Neural cell (in vitro differentiated cells): ENCODE data around the gene GET4. TPM values are rescaled to one million over a fixed set of nuclear protein-coding genes. Genes with fewer than 3 reads are reported as not detected.

Experiments
- H2AFZ ChIP-seq: fragments of 200-600, 300-800 bp; sonication (generic), shearing (Covaris generic); 2 replicates; pipeline ENCODE4 v1.6.0; 2014; ENCODE audit warnings: low read depth, mild to moderate bottlenecking, antibody characterized with exemption, low read length, moderate library complexity
- H3F3A ChIP-seq: fragments of 200-600 bp; shearing (Covaris generic); 2 replicates; pipeline ENCODE4 v1.6.1; 2016; ENCODE audit warnings: mild to moderate bottlenecking, moderate library complexity, mixed read lengths, antibody characterized with exemption, low read length; ENCODE audit not compliant: insufficient read depth, poor library complexity, severe bottlenecking
- H3K27ac ChIP-seq: fragments of 200-600, 300-800 bp; sonication (generic), shearing (Covaris generic); 2 replicates; pipeline ENCODE4 v1.5.1; 2014; ENCODE audit warnings: mild to moderate bottlenecking, low read length, moderate library complexity
- H3K27me3 ChIP-seq: fragments of 300-800, 200-600 bp; sonication (generic), shearing (Covaris generic); 2 replicates; pipeline ENCODE4 v1.6.0; 2014; ENCODE audit warnings: mild to moderate bottlenecking, low read depth, low read length, moderate library complexity; ENCODE audit not compliant: insufficient read depth
- H3K36me3 ChIP-seq: fragments of 300-800, 200-600 bp; sonication (generic), shearing (Covaris generic); 2 replicates; pipeline ENCODE4 v1.5.1; 2014; ENCODE audit warnings: mild to moderate bottlenecking, antibody characterized with exemption, low read length, moderate library complexity; ENCODE audit not compliant: insufficient read depth
- H3K4me2 ChIP-seq: fragments of 300-800, 200-600 bp; sonication (generic), shearing (Covaris generic); 2 replicates; pipeline ENCODE4 v1.6.0; 2014; ENCODE audit warnings: mild to moderate bottlenecking, low read length
- H3K4me3 ChIP-seq: fragments of 300-800, 200-600 bp; sonication (generic), shearing (Covaris generic); 2 replicates; pipeline ENCODE4 v1.5.1; 2014; ENCODE audit warnings: mild to moderate bottlenecking, low read length, moderate library complexity
- H3K79me2 ChIP-seq: fragments of 200-600 bp; shearing (Covaris generic); replicated peaks from 2 replicates; pipeline ENCODE4 v1.6.0; 2014; ENCODE audit warnings: mild to moderate bottlenecking, low read length, moderate library complexity; ENCODE audit not compliant: insufficient read depth
- H3K9ac ChIP-seq: fragments of 300-800, 200-600 bp; sonication (generic), shearing (Covaris generic); 2 replicates; pipeline ENCODE4 v1.6.1; 2016; ENCODE audit warnings: mild to moderate bottlenecking, low read length, mixed read lengths
- H3K9me2 ChIP-seq: fragments of 200-600 bp; shearing (Covaris generic); 2 replicates; pipeline ENCODE4 v1.6.1; 2016; ENCODE audit warnings: mild to moderate bottlenecking, low read length, mixed read lengths; ENCODE audit not compliant: insufficient read depth
- H3K9me3 ChIP-seq: fragments of 200-600, 300-800 bp; sonication (generic), shearing (Covaris generic); 2 replicates; pipeline ENCODE4 v1.6.1; 2016; ENCODE audit warnings: mild to moderate bottlenecking, mixed run types, low read length, moderate library complexity, mixed read lengths
- H4K20me1 ChIP-seq: fragments of 200-600 bp; shearing (Covaris generic); 2 replicates; pipeline ENCODE4 v1.6.1; 2016; ENCODE audit warnings: mild to moderate bottlenecking, mixed run types; ENCODE audit not compliant: insufficient read depth
- EP300 ChIP-seq: fragments of 450-650 bp; conservative IDR thresholded peaks from 2 replicates; pipeline ENCODE4 v1.6.1; 2014; ENCODE audit warnings: antibody characterized with exemption, mild to moderate bottlenecking, moderate library complexity; ENCODE audit not compliant: poor library complexity, severe bottlenecking
- EZH2 ChIP-seq: fragments of 200-600, 300-800 bp; shearing (Covaris generic), sonication (generic); IDR thresholded peaks from 2 replicates; pipeline ENCODE4 v1.6.1; 2014; ENCODE audit warnings: antibody characterized with exemption, low read length, borderline replicate concordance, mild to moderate bottlenecking; ENCODE audit not compliant: insufficient read depth, poor library complexity, severe bottlenecking
- MXI1 ChIP-seq: fragments of 450-650 bp; conservative IDR thresholded peaks from 2 replicates; pipeline ENCODE4 v1.6.1; 2014; ENCODE audit warnings: antibody characterized with exemption, mild to moderate bottlenecking; ENCODE audit not compliant: poor library complexity, severe bottlenecking
- POLR2AphosphoS5 ChIP-seq: IDR thresholded peaks from 2 replicates; pipeline ENCODE4 v1.6.1; 2012
- RAD21 ChIP-seq: fragments of 450-650 bp; conservative IDR thresholded peaks from 2 replicates; pipeline ENCODE4 v1.6.1; 2014; ENCODE audit warnings: antibody characterized with exemption, mild to moderate bottlenecking, moderate library complexity
- SMC3 ChIP-seq: fragments of 450-650 bp; conservative IDR thresholded peaks from 2 replicates; pipeline ENCODE4 v1.6.1; 2014; ENCODE audit warnings: antibody characterized with exemption, mild to moderate bottlenecking, moderate library complexity; ENCODE audit not compliant: poor library complexity
- TAF1 ChIP-seq: IDR thresholded peaks from 2 replicates; pipeline ENCODE4 v1.6.1; 2012; ENCODE audit warnings: low read depth
- polyA plus RNA-seq: library from polyadenylated mRNA; depleted of rRNA; stranded (reverse); fragments of >200 nt; gene quantifications from 2 replicates; pipeline ENCODE4 v1.2.3, GENCODE V29; 2014
- TF ChIP-seq, protein P1 (sequence below): fragments of 450-650 bp; IDR thresholded peaks from 2 replicates; pipeline ENCODE4 v1.5.1; 2014; ENCODE audit warnings: antibody characterized with exemption, mild to moderate bottlenecking, moderate library complexity; ENCODE audit not compliant: poor library complexity, severe bottlenecking
- TF ChIP-seq, protein P2 (sequence below): IDR thresholded peaks from 2 replicates; pipeline ENCODE4 v1.6.1; 2012; ENCODE audit warnings: borderline replicate concordance

The GET4 gene
- polyA plus RNA-seq, 1 donor from 2014 or later, result 63.8 TPM

DNA sequence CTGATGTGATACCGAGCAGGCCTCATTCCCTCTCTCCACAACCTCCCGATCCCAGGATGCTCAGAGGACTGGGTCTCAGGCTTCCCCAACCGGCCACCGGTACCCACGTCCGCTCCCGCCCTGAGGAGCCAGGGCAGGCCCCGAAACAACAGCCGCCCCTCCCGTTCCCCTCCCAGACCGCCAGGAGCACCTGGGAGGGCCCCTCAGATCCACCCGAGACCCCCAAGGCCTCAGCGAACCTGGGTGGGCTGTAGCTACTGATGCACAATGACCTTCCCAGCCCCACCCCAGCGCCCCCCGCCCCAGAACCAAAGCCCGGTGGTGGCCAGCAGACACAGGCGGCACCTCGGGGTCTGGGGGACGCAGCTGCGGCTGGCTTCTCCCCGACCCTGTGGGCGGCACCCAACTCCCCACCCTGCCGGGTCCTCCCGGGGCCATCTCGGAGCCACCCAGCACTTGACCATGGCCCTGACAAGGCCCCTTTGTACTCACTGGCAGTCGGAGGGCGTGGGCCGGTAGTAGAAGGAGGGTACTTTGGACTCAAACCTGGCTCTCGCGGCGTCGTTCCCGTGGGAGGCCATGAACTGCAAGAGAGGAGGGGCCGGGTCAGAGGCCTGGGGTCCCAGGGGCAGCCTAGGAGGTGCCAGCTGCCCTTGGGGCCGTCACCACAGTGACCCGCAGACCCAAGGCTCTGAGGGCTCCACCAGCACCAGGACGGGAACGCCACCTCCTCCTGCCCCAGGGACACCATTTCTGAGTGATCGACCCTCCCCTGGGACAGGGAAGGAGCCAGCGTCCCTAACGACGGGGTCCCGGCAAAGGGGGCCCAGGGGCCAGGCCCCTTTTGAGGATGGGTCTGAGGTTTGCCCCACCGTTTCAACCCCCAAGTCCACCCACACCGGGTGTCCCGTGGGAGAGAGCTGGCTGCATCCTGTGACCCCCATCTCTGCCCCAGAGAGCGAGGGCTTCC is 50.0 kb downstream of the GET4 start:
- Histone ChIP-seq H3K79me2 (no peaks in the 10 kb centered on the region), H3K27ac (no peak overlapping the region), H3K9me3 (no peaks in the 10 kb centered on the region), H3K27me3 (no peaks in the 10 kb centered on the region), H4K20me1 (no peaks in the 10 kb centered on the region), H3K4me3 (no peak overlapping the region), H3F3A (no peaks in the 10 kb centered on the region), H3K36me3 (no peaks in the 10 kb centered on the region), H3K9me2 (no peaks in the 10 kb centered on the region), H2AFZ (no peak overlapping the region), H3K9ac (no peak overlapping the region), H3K4me2 (no peak overlapping the region)
- TF ChIP-seq SMC3 (no peak), MXI1 (no peak), POLR2AphosphoS5 (no peak), TAF1 (no peak), EZH2 (no peak), EP300 (no peak), RAD21 (no peak)
- TF ChIP-seq, protein P1, sequence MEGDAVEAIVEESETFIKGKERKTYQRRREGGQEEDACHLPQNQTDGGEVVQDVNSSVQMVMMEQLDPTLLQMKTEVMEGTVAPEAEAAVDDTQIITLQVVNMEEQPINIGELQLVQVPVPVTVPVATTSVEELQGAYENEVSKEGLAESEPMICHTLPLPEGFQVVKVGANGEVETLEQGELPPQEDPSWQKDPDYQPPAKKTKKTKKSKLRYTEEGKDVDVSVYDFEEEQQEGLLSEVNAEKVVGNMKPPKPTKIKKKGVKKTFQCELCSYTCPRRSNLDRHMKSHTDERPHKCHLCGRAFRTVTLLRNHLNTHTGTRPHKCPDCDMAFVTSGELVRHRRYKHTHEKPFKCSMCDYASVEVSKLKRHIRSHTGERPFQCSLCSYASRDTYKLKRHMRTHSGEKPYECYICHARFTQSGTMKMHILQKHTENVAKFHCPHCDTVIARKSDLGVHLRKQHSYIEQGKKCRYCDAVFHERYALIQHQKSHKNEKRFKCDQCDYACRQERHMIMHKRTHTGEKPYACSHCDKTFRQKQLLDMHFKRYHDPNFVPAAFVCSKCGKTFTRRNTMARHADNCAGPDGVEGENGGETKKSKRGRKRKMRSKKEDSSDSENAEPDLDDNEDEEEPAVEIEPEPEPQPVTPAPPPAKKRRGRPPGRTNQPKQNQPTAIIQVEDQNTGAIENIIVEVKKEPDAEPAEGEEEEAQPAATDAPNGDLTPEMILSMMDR, result no peak
- TF ChIP-seq, protein P2, sequence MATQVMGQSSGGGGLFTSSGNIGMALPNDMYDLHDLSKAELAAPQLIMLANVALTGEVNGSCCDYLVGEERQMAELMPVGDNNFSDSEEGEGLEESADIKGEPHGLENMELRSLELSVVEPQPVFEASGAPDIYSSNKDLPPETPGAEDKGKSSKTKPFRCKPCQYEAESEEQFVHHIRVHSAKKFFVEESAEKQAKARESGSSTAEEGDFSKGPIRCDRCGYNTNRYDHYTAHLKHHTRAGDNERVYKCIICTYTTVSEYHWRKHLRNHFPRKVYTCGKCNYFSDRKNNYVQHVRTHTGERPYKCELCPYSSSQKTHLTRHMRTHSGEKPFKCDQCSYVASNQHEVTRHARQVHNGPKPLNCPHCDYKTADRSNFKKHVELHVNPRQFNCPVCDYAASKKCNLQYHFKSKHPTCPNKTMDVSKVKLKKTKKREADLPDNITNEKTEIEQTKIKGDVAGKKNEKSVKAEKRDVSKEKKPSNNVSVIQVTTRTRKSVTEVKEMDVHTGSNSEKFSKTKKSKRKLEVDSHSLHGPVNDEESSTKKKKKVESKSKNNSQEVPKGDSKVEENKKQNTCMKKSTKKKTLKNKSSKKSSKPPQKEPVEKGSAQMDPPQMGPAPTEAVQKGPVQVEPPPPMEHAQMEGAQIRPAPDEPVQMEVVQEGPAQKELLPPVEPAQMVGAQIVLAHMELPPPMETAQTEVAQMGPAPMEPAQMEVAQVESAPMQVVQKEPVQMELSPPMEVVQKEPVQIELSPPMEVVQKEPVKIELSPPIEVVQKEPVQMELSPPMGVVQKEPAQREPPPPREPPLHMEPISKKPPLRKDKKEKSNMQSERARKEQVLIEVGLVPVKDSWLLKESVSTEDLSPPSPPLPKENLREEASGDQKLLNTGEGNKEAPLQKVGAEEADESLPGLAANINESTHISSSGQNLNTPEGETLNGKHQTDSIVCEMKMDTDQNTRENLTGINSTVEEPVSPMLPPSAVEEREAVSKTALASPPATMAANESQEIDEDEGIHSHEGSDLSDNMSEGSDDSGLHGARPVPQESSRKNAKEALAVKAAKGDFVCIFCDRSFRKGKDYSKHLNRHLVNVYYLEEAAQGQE, result no peak

DNA sequence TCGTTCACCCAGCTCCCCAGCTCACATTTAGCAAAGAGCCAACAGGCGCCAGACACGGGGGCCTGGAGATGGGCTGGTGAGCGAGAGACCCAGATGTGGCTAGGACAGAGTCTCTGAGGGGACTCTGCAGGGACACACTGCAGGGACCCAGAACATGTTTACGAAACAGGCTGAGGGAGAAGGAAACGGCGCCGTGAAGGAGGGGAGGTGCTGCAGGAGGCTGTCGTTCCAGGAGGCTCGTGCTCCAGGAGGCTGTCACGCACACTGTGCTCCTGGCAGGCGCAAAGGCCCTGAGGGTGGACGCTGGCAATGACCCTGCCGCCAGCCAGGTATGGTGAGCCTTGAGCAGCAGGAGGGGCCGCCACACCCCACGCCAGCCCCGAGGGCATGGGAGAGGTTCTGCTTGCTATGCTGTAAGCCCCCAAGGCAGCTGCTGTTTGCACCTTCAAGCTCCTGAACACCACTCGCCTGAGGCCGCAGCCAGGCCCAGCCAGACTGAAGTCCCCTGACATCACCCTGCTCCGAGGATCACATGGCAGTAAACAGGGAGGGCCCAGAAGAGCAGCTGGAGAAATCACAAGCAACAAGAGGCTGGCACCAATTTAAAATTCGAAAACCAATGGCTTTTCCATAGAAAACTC is 50.8 kb downstream of the GET4 start:
- Histone ChIP-seq H3K4me3 (no peak overlapping the region), H3K27ac (no peak overlapping the region), H2AFZ (no peak overlapping the region), H3F3A (no peaks in the 10 kb centered on the region), H4K20me1 (no peaks in the 10 kb centered on the region), H3K9me2 (no peaks in the 10 kb centered on the region), H3K27me3 (no peaks in the 10 kb centered on the region), H3K9ac (no peak overlapping the region), H3K36me3 (no peaks in the 10 kb centered on the region), H3K4me2 (no peak overlapping the region), H3K9me3 (no peaks in the 10 kb centered on the region), H3K79me2 (no peaks in the 10 kb centered on the region)
- TF ChIP-seq MXI1, result no peak
- TF ChIP-seq, protein P1, result no peak
- no peak for TF ChIP-seq EP300
- TF ChIP-seq TAF1, result no peak
- TF ChIP-seq EZH2, result no peak
- no peak for TF ChIP-seq SMC3
